Aorta (tissue), 5 donors: ENCODE measurements around the gene SAFB2. TPM values are rescaled to one million over a fixed set of nuclear protein-coding genes. Genes with fewer than 3 reads are reported as not detected.

Experiments
- ATAC-seq: fragments of 200-7000 bp; cut with Tn5 transposase; one replicate; pipeline ENCODE4 v1.9.1; 2022; ENCODE audit warnings: moderate library complexity; ENCODE audit not compliant: low FRiP score
- DNase-seq, 2 donors: peaks; one replicate each; pipeline ENCODE4 v3.0.0-alpha.2; 2020
- H3K27ac ChIP-seq, 2 donors: one replicate each; pipeline ENCODE4 v1.5.1; 2013; ENCODE audit warnings: low read length in 2 of 2, mild to moderate bottlenecking in 2 of 2, moderate library complexity in 2 of 2, control low read depth in 1 of 2, inconsistent platforms in 1 of 2, low read depth in 1 of 2
- H3K27me3 ChIP-seq, 2 donors: one replicate each; pipeline ENCODE4 v1.6.1; 2013; ENCODE audit warnings: control low read depth in 1 of 2, low read length in 1 of 2, mild to moderate bottlenecking in 1 of 2, moderate library complexity in 1 of 2; ENCODE audit not compliant: insufficient read depth in 2 of 2, control insufficient read depth in 1 of 2
- H3K36me3 ChIP-seq, 2 donors: one replicate each; pipeline ENCODE4 v1.6.1; 2013; ENCODE audit warnings: control low read depth in 1 of 2, low read length in 1 of 2, mild to moderate bottlenecking in 1 of 2; ENCODE audit not compliant: insufficient read depth in 2 of 2, control insufficient read depth in 1 of 2
- H3K4me1 ChIP-seq, 2 donors: one replicate each; pipeline ENCODE4 v1.6.1; 2013; ENCODE audit warnings: low read length in 2 of 2, control low read depth in 1 of 2, mild to moderate bottlenecking in 1 of 2, moderate library complexity in 1 of 2; ENCODE audit not compliant: insufficient read depth in 2 of 2, control insufficient read depth in 1 of 2
- H3K4me3 ChIP-seq, 2 donors: one replicate each; pipeline ENCODE4 v1.5.1; 2013; ENCODE audit warnings: low read length in 2 of 2, control low read depth in 1 of 2, mild to moderate bottlenecking in 1 of 2
- H3K9me3 ChIP-seq: one replicate; pipeline ENCODE4 v1.6.1; 2013; ENCODE audit warnings: mild to moderate bottlenecking, low read length; ENCODE audit not compliant: control insufficient read depth
- WGBS, 2 donors: extraction: QIAGEN DNeasy Blood & Tissue Kit; methylation state at CpG; one replicate each; pipeline ENCODE4 v1.1.7; 2013; 5-methylcytosine and 5-hydroxymethylcytosine counted together
- intact Hi-C, 2 donors: fragments of 100-400 bp; cut with DNase I; formaldehyde crosslinking; loops; one replicate each; pipeline versions ENCODE4 v1.14.2 to v1.15.0; 2022
- polyA plus RNA-seq, 2 donors: library from polyadenylated mRNA; stranded (reverse); fragments of 200-250 nt; gene quantifications; one replicate each; pipeline ENCODE4 v1.2.3, GENCODE V29; 2013
- total RNA-seq, 2 donors: library from RNA; stranded (reverse); fragmentation: NEBNext Ultra II Directional; extraction: Animal tissue kit (Norgen Biotek cat#: 25700); gene quantifications; one replicate each; pipeline ENCODE4 v1.2.1, GENCODE V29; 2021
- donor health status: healthy with polysubstance abuse.
- donor health status: Bipolar disorder and iron deficiency.
- donor health status: DM: no; HTN: no; CAD: no.
- donor health status: DM: no; HTN: no; CAD: no.
- donor health status: DM: yes; HTN: yes; CAD: no.

Gene SAFB2
- total and polyA plus RNA-seq, 4 donors, result 26.7 to 113 (median 74.7) TPM

GRCh38 chr19:5545051-5545450 lies 77.5 kb downstream of the SAFB2 start:
- WGBS, 2 donors, result 83 to 88% methylated on average over 5 of the region's 5 CpGs

GRCh38 chr19:5542665-5543064 lies 79.9 kb downstream of the SAFB2 start:
- intact Hi-C loops, result no loop called here
- Histone ChIP-seq H3K27ac (no peak overlapping the region), H3K9me3 (no peaks in the 10 kb centered on the region), H3K4me1 (no peaks in the 10 kb centered on the region), H3K4me3 (no peak overlapping the region), H3K27me3 (no peaks in the 10 kb centered on the region), H3K36me3 (no peaks in the 10 kb centered on the region)
- ATAC-seq (no peak), DNase-seq (no peak)
- 54% methylated on average over 8 of the region's 8 CpGs for WGBS, 2 donors

More at GRCh38 chr19:5545051-5545450, 77.5 kb downstream of the SAFB2 start:
- H3K4me1 ChIP-seq, result no peaks in the 10 kb centered on the region
- no peak for DNase-seq
- H3K9me3 ChIP-seq, result no peaks in the 10 kb centered on the region
- intact Hi-C loops, result no loop called here
- ATAC-seq, result no peak
- H3K4me3 ChIP-seq, result no peak overlapping the region
- H3K36me3 ChIP-seq, result no peaks in the 10 kb centered on the region
- no peaks in the 10 kb centered on the region for H3K27me3 ChIP-seq
- H3K27ac ChIP-seq, result no peak overlapping the region

- Histone ChIP-seq H3K27ac (no peak overlapping the region), H3K4me3 (no peak overlapping the region), H3K36me3 (no peaks in the 10 kb centered on the region), H3K27me3 (no peaks in the 10 kb centered on the region), H3K4me1 (no peaks in the 10 kb centered on the region), H3K9me3 (no peaks in the 10 kb centered on the region)
- intact Hi-C loops, result no loop called here
- no peak for ATAC-seq
- WGBS, 2 donors, result 56 to 59% methylated on average over 7 of the region's 7 CpGs
- DNase-seq, result no peak
Observed at GRCh38 chr19:5541456-5541855, 81.1 kb downstream of the SAFB2 start.

GRCh38 chr19:5540208-5540607 lies 82.4 kb downstream of the SAFB2 start:
- Histone ChIP-seq H3K9me3 (peaks cover under 1% of the 10 kb centered on the region), H3K27me3 (no peaks in the 10 kb centered on the region), H3K36me3 (no peaks in the 10 kb centered on the region), H3K4me3 (no peak overlapping the region), H3K27ac (no peak overlapping the region), H3K4me1 (no peaks in the 10 kb centered on the region)
- intact Hi-C loops, result no loop called here
- no peak for DNase-seq
- WGBS, 2 donors, result 94% methylated on average over 10 of the region's 10 CpGs
- no peak for ATAC-seq

GRCh38 chr19:5537870-5538269 lies 84.7 kb downstream of the SAFB2 start:
- WGBS, 2 donors, result 70 to 77% methylated on average over 12 of the region's 12 CpGs
- no peak overlapping the region for H3K27ac ChIP-seq
- no peaks in the 10 kb centered on the region for H3K4me1 ChIP-seq
- intact Hi-C loops, result no loop called here
- H3K9me3 ChIP-seq, result peaks cover 7% of the 10 kb centered on the region
- no peak overlapping the region for H3K4me3 ChIP-seq
- no peaks in the 10 kb centered on the region for H3K36me3 ChIP-seq
- DNase-seq (no peak), ATAC-seq (no peak)
- H3K27me3 ChIP-seq, result no peaks in the 10 kb centered on the region

Other genes starting within 250 kb of the SAFB2 start
- gene ZNRF4, start 167.4 kb downstream of the SAFB2 start, total RNA-seq, result not detected
- gene ZNRF4, start 167.4 kb downstream of the SAFB2 start, polyA plus RNA-seq, result not detected
- 1 to 10 TPM in 1 of 2 donors, under 1 TPM in 1; 0.96 to 1.1 TPM for gene TINCR, start 54.8 kb downstream of the SAFB2 start, total RNA-seq
- gene TINCR, start 54.8 kb downstream of the SAFB2 start, polyA plus RNA-seq, result 1 to 10 TPM in 1 of 2 donors, under 1 TPM in 1; 0.50 to 1.1 TPM
- 100 to 1,000 TPM in 1 of 2 donors, 10 to 100 TPM in 1; 79.3 to 100 TPM for gene SAFB, start 307 bp upstream of the SAFB2 start, total RNA-seq
- 10 to 100 TPM; 32.7 to 72.4 TPM for gene SAFB, start 307 bp upstream of the SAFB2 start, polyA plus RNA-seq
- gene MICOS13, start 57.7 kb upstream of the SAFB2 start, total RNA-seq, result 10 to 100 TPM; 35.4 to 39.0 TPM
- 100 to 1,000 TPM; 100 to 103 TPM for gene MICOS13, start 57.7 kb upstream of the SAFB2 start, polyA plus RNA-seq
- 1 to 10 TPM; 3.9 to 5.7 TPM for gene HSD11B1L, start 58.3 kb upstream of the SAFB2 start, total RNA-seq
- 10 to 100 TPM in 1 of 2 donors, 1 to 10 TPM in 1; 8.5 to 12.0 TPM for gene HSD11B1L, start 58.3 kb upstream of the SAFB2 start, polyA plus RNA-seq
- gene RPL36, start 67.5 kb upstream of the SAFB2 start, total RNA-seq, result 100 to 1,000 TPM; 521 to 587 TPM
- gene RPL36, start 67.5 kb upstream of the SAFB2 start, polyA plus RNA-seq, result 1,000 to 10,000 TPM in 1 of 2 donors, 100 to 1,000 TPM in 1; 977 to 1,438 TPM
- gene LONP1, start 97.4 kb upstream of the SAFB2 start, total RNA-seq, result 10 to 100 TPM; 40.3 to 46.4 TPM
- gene LONP1, start 97.4 kb upstream of the SAFB2 start, polyA plus RNA-seq, result 10 to 100 TPM; 20.4 to 64.6 TPM
- gene CATSPERD, start 97.9 kb upstream of the SAFB2 start, total RNA-seq, result not detected
- not detected for gene CATSPERD, start 97.9 kb upstream of the SAFB2 start, polyA plus RNA-seq
- gene PRR22, start 162.0 kb upstream of the SAFB2 start, total RNA-seq, result 1 to 10 TPM in 1 of 2 donors, under 1 TPM in 1; 0.81 to 1.4 TPM
- 1 to 10 TPM in 1 of 2 donors, under 1 TPM in 1; 0.38 to 5.2 TPM for gene PRR22, start 162.0 kb upstream of the SAFB2 start, polyA plus RNA-seq
- 10 to 100 TPM; 25.6 to 27.6 TPM for gene DUS3L, start 168.4 kb upstream of the SAFB2 start, total RNA-seq
- gene DUS3L, start 168.4 kb upstream of the SAFB2 start, polyA plus RNA-seq, result 10 to 100 TPM in 1 of 2 donors, 1 to 10 TPM in 1; 5.1 to 34.5 TPM
- not detected for gene NRTN, start 182.3 kb upstream of the SAFB2 start, total RNA-seq
- 1 to 10 TPM in 1 of 2 donors, not detected in 1; 1.1 TPM for gene NRTN, start 182.3 kb upstream of the SAFB2 start, polyA plus RNA-seq
- not detected for gene FUT6, start 216.9 kb upstream of the SAFB2 start, total RNA-seq
- 1 to 10 TPM in 1 of 2 donors, under 1 TPM in 1; 0.05 to 3.9 TPM for gene FUT6, start 216.9 kb upstream of the SAFB2 start, polyA plus RNA-seq
- not detected for gene FUT3, start 228.7 kb upstream of the SAFB2 start, total RNA-seq
- 1 to 10 TPM in 1 of 2 donors, under 1 TPM in 1; 0.38 to 3.3 TPM for gene FUT3, start 228.7 kb upstream of the SAFB2 start, polyA plus RNA-seq
- gene FUT5, start 247.8 kb upstream of the SAFB2 start, total RNA-seq, result not detected
- not detected for gene FUT5, start 247.8 kb upstream of the SAFB2 start, polyA plus RNA-seq